Stimulated activated CD8-positive, alpha-beta memory T cell treated with anti-CD3 and anti-CD28 coated beads, Interleukin-7, amount 100 ng/mL, for 24 hours (primary cell): ENCODE measurements around the gene RNF151.

Source experiments
- DNase-seq: peaks from one replicate; pipeline ENCODE4 v3.0.0-alpha.2; 2020; ENCODE audit warnings: low read depth

The RNF151 gene

GRCh38 chr16:1976951-1977874 lies 10.6 kb downstream of the RNF151 start:
- DNase-seq, result no peak

DNA sequence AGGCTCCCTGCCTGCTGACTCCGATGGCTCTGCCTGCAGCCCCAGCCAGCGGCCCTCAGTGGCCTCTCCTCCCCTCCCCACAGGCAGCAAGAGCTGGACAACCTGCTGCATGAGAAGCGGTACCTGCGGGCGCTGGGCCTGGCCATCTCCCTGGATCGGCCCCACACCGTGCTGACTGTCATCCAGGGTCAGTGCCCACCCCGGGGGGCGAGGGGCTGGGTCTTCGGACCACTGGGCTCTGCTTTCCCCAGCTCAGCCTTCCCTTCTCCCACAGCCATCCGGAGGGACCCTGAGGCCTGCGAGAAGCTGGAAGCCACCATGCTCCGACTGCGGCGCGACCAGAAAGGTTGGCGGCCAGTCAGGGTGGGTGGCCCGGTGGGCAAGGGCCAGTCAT lies 11.2 kb downstream of the RNF151 start:
- DNase-seq, result no peak

DNA sequence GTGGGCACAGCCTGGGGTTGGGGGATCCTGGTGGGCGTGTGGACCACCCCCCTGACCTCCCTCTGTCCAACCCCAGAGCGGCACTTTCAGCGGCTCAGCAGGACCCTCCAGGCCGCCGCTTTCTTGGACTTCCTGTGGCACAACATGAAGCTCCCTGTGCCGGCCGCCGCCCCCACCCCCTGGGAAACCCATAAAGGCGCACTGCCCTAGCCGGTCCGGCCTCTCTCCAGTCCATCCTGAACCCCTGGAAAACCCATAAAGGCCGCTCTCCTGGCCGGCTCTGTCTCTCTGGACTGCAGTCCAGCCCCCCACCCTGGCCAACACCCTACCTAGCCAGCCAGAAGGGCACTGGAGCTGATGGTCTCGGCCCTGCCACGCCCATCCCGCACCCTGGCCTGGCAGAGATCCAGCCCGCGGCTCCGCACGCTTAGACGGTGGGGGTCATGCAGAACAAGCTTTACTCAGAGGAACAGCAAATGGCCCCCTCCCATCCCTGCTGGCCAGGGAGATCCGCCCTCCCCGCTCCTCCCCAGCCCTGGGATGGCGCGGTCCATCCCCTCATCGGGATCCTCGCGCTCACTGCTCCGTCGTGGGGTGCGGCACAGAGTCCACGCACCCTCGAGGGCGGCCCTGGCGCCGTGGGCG lies 11.9 kb downstream of the RNF151 start:
- DNase-seq, result no peak

DNA sequence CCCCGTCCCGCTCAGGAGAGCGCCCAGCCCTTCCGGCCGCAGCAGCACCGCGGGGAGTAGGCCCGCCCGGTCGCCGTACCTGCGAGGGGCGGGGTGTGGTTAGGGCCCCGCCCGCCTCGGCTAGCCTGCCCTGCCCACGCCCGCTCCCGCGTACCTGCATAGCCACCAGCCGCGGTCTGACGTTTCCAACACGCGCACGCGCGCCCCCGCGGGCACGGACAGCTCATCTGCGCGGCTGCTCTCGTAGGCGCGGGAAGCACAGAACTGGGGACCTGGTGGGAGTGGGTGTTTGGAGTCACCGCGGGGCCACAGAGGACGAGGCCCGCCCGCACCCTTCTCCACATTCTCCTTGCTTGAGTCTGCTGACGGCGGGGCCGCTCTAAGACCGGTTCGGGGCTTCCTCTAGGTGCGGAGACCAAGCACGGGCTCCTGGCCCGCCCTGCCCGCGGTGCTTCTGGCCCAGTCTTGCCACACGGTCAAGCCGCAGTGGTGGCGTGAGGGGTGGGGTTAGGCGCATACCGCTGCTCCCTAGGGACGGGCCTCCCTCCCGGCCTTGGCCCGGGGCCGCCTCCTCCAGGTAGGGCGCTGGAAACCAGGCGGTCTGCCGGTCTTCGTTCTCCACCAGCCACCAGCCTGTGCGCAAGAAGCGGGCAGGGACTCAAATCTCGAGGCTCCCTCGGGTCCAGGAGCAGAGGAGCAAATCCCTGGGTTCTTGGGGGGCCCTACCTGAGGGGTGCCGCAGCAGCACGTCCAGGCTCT lies 12.8 kb downstream of the RNF151 start:
- DNase-seq, result no peak

DNA sequence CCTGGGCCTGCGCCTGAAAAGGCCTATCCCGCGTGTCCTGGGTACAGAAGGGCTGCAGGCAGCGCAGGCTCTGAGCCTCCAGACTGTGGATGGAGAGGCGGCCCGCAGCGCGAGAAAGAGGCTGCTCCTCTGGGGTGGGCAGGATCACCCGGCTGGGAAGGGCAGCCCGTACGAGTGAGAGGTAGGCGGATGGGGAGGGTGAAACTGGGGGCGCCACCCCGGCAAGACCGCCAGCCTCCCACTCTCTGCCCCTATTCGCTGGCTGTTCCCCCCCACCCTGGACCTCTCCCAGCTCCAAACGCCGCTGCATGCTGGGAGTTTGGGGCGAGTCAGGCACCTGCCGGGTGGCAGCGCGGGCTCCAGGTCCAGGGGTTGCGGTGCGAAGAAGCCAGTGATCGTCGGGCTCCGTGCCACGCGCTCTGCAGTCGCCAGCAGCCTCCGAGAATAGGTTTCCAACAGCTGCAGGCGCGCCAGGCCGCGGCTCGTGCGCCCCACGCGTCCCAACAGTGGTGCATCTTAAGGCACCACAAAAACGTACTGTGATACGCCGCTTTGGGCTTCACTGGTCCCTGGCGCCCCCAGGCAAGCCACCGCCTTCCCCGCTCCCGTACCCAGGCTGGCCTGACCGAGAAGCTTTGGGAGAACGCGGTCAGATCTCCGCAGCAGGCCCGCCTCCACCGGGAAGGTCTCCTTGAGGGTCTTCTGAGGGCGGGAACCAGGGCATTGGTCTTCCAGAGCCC lies 13.5 kb downstream of the RNF151 start:
- no peak for DNase-seq

DNA sequence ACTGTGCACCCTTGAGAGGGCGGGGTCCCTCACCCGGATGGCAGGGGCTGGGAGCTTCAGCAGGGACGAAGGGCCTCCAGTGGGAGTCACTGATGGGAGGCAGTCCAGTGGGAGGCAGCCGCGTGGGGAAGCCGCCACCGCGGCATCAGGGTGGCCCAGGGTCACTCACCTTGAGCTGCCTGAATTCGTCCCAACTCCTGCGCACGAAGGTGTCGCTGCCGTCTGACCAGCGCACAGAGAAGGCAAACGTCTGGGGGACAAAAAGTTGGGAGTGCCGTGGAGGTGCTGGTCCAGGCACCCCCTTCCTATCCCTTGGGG lies 14.1 kb downstream of the RNF151 start:
- no peak for DNase-seq

DNA sequence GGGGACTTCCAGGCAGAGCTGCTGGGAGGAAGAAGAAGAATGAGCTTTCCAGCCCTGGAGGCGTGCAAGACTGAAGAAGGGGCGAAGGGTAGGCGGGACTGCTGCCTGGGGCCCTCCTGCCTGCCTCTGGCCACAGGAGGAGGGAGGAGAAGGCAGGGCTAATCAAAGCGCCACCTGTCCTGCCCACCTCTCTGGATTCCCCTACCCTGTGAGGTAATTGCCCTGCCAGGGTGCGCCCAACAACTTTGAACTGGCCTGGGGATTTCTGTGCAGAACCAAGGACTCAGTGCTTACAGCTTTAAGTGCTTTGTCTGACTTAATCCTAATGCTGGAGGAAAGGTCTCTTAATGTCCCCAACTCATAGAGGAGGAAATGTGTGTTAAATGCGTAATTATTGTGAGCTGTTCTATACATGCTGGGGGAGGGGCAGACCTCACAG lies 14.8 kb downstream of the RNF151 start, which contains the start of gene NOXO1:
TSS of gene NOXO1 (minus strand) at position 72 of the 439 bp plus-strand sequence. CDS start 290 bp downstream, outside the sequence.
- no peak for DNase-seq

DNA sequence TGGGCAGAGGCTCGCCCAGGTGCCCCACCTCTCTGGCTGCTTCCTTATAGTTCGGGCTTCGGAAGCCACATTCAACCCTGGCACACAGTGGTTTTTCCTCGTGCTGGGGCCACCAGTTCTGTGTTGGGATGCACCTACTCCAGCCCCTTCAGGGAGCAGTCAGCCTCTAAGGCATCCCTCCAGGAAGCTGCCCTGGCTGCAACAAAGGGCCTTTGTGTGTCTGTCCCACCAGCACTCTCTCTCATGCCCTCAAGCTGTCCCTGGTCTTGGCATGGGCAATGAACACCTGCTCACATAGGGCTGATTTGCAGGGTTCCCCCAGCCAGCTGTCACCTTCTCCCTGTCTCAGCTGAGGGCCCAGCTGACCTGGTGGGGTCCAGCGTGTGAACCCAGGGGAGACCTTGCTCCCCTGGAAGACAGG lies 15.4 kb downstream of the RNF151 start:
- DNase-seq, result no peak

- no peak for DNase-seq
Observed at GRCh38 chr16:1982991-1983543, 16.4 kb downstream of the RNF151 start.

DNA sequence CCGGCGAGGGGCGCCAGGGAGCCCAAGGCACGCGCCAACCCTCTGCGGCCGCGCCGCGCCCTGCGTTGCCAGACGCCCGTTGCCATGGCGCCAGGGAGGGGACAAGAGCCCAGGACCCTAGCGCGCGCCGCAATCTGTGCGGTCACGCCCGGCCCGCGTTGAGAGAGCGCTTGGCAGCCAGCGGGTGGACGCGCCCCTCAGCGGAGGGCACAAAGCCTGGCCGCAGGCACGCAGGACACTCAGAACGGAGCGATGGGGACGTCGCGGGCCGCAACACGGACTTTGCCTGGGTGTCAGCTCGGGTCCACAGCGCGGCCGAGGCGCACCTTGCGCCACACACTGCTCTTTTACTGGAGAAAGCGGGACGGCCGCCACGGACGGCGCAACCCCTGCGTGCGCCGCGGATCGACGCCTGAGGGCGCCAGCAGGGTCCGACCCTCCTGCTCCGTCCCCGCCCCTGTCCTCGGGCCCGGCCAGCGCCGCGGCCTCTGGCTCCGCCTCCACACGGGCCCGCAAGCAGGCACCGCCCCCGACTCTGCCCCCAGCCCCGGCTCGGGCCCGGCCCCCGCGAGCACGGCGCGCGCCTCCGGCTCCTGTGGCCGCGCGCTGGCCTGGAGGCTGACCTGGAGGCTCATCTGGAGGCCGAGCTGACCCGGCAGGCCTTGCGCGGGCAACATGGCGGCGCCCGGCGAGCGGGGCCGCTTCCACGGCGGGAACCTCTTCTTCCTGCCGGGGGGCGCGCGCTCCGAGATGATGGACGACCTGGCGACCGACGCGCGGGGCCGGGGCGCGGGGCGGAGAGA lies 17.1 kb downstream of the RNF151 start, which contains the start of gene GFER:
TSS of gene GFER (plus strand) at position 650 of the 803 bp plus-strand sequence. CDS start at position 676, 26 bp downstream.
- DNase-seq, result no peak

GRCh38 chr16:1984347-1985225 lies 17.9 kb downstream of the RNF151 start:
- no peak for DNase-seq

- no peak for DNase-seq
Observed at GRCh38 chr16:1985466-1986150, 19.0 kb downstream of the RNF151 start.

DNA sequence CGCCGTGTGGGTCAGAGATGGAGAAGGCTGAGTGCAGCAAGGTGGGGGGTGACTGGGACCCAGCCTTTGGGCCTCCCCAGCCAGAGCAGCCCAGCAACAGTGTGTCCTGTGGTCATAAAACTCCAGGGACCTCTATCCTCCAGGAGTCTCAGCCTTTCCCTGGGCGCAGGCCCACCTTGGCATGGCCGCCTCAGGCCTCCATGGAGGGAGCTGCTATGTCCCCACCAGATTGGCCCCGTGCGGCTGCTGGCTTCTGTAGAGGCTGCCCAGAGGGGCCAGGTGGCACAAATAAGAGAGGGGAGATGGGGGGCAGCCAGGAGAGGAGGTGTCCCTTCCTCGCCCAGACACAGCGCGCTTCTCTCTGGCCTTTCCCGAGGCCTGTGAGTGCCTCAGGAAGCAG lies 20.5 kb downstream of the RNF151 start:
- DNase-seq, result no peak

GRCh38 chr16:1989209-1990100 lies 22.8 kb downstream of the RNF151 start, which contains the start of gene SYNGR3:
TSS of gene SYNGR3 (plus strand) at chr16:1989970. CDS start at chr16:1990103, 133 bp downstream.
- DNase-seq, result no peak

- no peak for DNase-seq
Observed at GRCh38 chr16:1990101-1990350, 23.4 kb downstream of the RNF151 start.

DNA sequence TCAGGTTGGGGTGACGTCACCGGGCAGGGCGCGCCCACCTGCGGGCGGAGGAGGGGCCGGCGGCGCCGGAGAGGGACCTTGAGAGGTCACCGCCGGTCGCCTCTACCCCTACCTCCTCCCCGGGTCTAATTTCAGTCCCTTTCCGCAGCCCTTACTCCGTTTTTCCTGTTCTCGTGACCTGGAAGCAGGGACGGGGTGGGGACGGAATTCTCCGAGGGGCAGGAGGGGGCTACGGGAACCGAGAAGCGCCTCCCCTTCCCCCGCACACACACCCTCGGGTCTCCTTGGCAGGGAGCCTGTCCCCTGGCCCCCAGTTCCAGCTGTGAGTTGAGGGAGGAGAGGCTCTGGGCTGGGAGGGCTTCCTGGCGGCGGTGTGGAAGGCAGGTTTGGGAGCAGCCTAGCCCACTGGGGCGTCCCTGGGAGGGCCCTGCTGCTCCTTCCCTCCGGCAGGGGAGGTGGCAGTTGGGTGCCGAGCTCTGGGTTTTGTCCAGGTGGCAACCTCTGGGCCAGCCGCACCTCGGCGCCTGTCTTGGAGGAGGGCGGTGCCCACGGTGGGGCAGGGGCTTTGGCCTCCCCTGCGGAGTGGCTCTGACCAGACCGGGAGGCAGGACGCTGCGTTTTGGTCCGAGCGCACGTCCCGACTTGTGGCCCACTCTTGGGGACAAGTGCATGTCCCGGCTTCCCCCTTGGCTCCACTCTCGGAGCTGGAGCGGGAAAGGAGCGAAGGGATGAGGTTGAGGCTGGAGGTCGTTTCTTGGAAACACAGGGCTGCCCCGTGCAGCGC lies 23.9 kb downstream of the RNF151 start:
- DNase-seq, result no peak

GRCh38 chr16:1991135-1991551 lies 24.5 kb downstream of the RNF151 start:
- no peak for DNase-seq
